ENCODE results near the gene GPR137. TPM values are rescaled to one million over a fixed set of nuclear protein-coding genes. Genes with fewer than 3 reads are reported as not detected.
"Not testable (repeated sequence)": the region's sequence is repeated elsewhere in the genome, so short reads cannot be mapped to it uniquely, and the experiment has no call there.

The GPR137 gene
- polyA plus RNA-seq, 3 donors = 44.0 to 46.2 (median 45.3) TPM

GRCh38 chr11:64298966-64299846 is 13.6 kb downstream of the GPR137 start:
- DNase-seq = no peak

GRCh38 chr11:64299847-64300648 is 14.4 kb downstream of the GPR137 start, which contains the start of gene CATSPERZ:
TSS of gene CATSPERZ (plus strand) at chr11:64300358. CDS start at chr11:64300411, 53 bp downstream.
- no peak for DNase-seq

- DNase-seq = no peak
Measured at GRCh38 chr11:64303109-64304031, 17.7 kb downstream of the GPR137 start.

GRCh38 chr11:64304032-64304315 is 18.3 kb downstream of the GPR137 start:
- DNase-seq = no peak

- peak; percentile 88 for DNase-seq
Measured at GRCh38 chr11:64304316-64305072, 18.8 kb downstream of the GPR137 start.

GRCh38 chr11:64305075-64305690 is 19.5 kb downstream of the GPR137 start, which contains the start of gene ESRRA:
TSS of gene ESRRA (plus strand) at chr11:64305524. CDS start at chr11:64307180, 1,656 bp downstream.
- peak; percentile 97 for DNase-seq

- peak; percentile 45 for DNase-seq
Measured at GRCh38 chr11:64305691-64306562, 20.3 kb downstream of the GPR137 start.

GRCh38 chr11:64306563-64306875 is 20.9 kb downstream of the GPR137 start:
- no peak for DNase-seq

- DNase-seq = no peak
Measured at GRCh38 chr11:64306876-64307622, 21.4 kb downstream of the GPR137 start.

GRCh38 chr11:64307795-64308194 is 22.1 kb downstream of the GPR137 start:
- not testable (repeated sequence) for DNase-seq

GRCh38 chr11:64312947-64313346 is 27.3 kb downstream of the GPR137 start:
- no peak for DNase-seq

- no peak for DNase-seq
Measured at GRCh38 chr11:64313491-64314145, 28.0 kb downstream of the GPR137 start.

GRCh38 chr11:64314146-64314804 is 28.6 kb downstream of the GPR137 start:
- DNase-seq = no peak

GRCh38 chr11:64314805-64315561 is 29.3 kb downstream of the GPR137 start:
- DNase-seq = no peak

- not testable (repeated sequence) for DNase-seq
Measured at GRCh38 chr11:64315667-64316526, 30.2 kb downstream of the GPR137 start.
